ENCODE measurements around the gene ARID4B. TPM values are rescaled to one million over a fixed set of nuclear protein-coding genes. Genes with fewer than 3 reads are reported as not detected.
"Not testable (repeated sequence)": the region's sequence is repeated elsewhere in the genome, so short reads cannot be mapped to it uniquely, and the experiment has no call there.

The ARID4B gene
- total RNA-seq, 1 experiment from 2014 or later, result 34.6 TPM

GRCh38 chr1:235214962-235215361 lies 113.0 kb downstream of the ARID4B start:
- H3K36me3 ChIP-seq, result peaks cover 22% of the 10 kb centered on the region
- not testable (repeated sequence) for DNase-seq; H3K27me3 ChIP-seq; H3K27ac ChIP-seq; H3K4me1 ChIP-seq; H3K4me3 ChIP-seq; H3K9me3 ChIP-seq (replicated peaks)

- Histone ChIP-seq H3K27me3 (no peaks in the 10 kb centered on the region), H3K4me1 (no peaks in the 10 kb centered on the region), H3K27ac (no peak overlapping the region), H3K9me3 (replicated peaks) (no peaks in the 10 kb centered on the region), H3K4me3 (no peak overlapping the region), H3K36me3 (peaks cover 27% of the 10 kb centered on the region)
- no peak for DNase-seq
These were observed 114.2 kb downstream of the ARID4B start for GRCh38 chr1:235213752-235214151.

DNA sequence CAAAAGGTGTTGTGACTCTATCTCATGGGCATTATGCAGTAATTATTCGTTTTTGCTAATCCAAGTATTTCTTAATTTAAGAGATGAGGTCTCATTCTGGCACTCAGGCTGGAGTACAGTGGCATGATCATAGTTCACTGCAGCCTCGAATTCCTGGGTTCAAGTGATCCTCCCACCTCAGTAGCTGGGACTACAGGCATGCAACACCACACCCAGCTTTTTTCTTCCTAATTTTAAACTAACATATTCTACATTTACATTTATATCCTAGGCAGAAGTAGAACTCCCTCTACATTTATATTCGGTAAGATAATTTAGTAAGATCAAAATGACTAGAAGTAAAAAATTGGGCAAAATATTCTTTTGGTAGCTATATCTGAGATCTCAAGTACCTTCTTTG lies 116.5 kb downstream of the ARID4B start:
- H3K27ac ChIP-seq, result no peak overlapping the region
- H3K36me3 ChIP-seq, result peaks cover 36% of the 10 kb centered on the region
- H3K4me1 ChIP-seq, result 0 out of 2 replicates have a peak, but pooled peaks cover 6% of the 10 kb centered on the region
- H3K4me3 ChIP-seq, result no peak overlapping the region
- H3K9me3 ChIP-seq (replicated peaks), result no peaks in the 10 kb centered on the region
- no peaks in the 10 kb centered on the region for H3K27me3 ChIP-seq
- DNase-seq, result no peak

- H3K27ac ChIP-seq, result 0 out of 2 replicates have a peak overlapping the region, but pooled peaks have one; percentile 7
- DNase-seq, result peak; percentile 21 to 38
These were observed 120.8 kb downstream of the ARID4B start for GRCh38 chr1:235207209-235207565.

DNA sequence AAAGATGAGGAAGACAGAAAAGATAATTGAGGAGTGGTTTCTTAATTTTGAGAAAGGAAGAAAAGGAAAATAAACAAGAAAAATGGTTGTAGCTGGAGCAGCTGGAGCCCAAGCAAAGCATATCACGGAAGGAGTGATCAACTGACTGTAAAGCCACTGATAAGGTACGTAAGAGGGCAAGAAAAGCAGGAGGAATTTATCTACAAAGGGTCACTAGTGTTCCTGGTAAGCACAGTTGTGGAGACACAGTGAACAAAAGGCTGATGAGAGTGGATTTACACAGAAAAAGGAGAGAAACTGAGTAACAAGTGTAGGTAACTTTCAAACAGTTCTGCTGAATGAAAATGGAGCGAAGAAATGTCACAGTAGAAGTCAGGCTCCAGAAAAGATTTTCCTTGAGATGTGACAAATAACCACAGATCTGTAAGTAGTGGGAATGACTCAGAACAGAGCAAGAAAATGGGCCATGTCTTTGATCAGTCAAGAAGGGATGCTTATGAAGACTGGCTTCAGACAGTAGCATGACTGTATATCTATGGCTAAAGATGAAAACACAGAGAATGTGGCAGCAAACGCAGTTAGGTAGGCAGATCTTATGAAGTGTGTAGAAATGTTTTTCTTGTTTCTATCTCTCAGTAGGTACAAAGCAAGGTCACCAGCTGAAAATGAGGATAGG lies 121.3 kb downstream of the ARID4B start:
- Histone ChIP-seq H3K4me3 (no peak overlapping the region), H3K36me3 (peaks cover 35% of the 10 kb centered on the region), H3K27me3 (no peaks in the 10 kb centered on the region), H3K9me3 (replicated peaks) (no peaks in the 10 kb centered on the region), H3K27ac (0 out of 2 replicates have a peak overlapping the region, but pooled peaks have one; percentile 7), H3K4me1 (0 out of 2 replicates have a peak, but pooled peaks cover 6% of the 10 kb centered on the region)
- no peak for DNase-seq

More at GRCh38 chr1:235207209-235207565, 120.8 kb downstream of the ARID4B start:
- Histone ChIP-seq H3K9me3 (replicated peaks) (no peaks in the 10 kb centered on the region), H3K4me1 (0 out of 2 replicates have a peak, but pooled peaks cover 6% of the 10 kb centered on the region), H3K4me3 (no peak overlapping the region), H3K27me3 (no peaks in the 10 kb centered on the region), H3K36me3 (peaks cover 30% of the 10 kb centered on the region)

DNA sequence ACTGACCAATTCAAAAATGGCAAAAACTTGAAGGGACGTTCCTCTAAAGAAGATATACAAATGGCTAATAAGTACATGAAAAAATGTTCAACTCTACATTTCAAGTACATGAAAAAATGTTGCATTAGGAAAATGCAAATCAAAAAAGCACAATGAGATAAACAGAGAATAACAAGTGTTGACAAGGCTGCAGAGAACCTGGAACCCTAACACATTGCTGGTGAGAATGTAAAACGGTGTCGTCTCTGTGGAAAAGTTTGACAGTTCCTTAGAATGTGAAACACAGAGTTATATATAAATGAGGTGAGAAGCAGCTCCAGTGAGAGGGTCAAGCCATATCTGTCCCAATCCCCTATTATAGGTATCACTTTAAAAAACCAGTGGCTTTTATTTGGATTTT lies 122.3 kb downstream of the ARID4B start:
- Histone ChIP-seq H3K9me3 (replicated peaks) (no peaks in the 10 kb centered on the region), H3K27ac (no peak overlapping the region), H3K27me3 (no peaks in the 10 kb centered on the region), H3K4me3 (no peak overlapping the region), H3K4me1 (0 out of 2 replicates have a peak, but pooled peaks cover 6% of the 10 kb centered on the region), H3K36me3 (peaks cover 41% of the 10 kb centered on the region)
- DNase-seq, result no peak

DNA sequence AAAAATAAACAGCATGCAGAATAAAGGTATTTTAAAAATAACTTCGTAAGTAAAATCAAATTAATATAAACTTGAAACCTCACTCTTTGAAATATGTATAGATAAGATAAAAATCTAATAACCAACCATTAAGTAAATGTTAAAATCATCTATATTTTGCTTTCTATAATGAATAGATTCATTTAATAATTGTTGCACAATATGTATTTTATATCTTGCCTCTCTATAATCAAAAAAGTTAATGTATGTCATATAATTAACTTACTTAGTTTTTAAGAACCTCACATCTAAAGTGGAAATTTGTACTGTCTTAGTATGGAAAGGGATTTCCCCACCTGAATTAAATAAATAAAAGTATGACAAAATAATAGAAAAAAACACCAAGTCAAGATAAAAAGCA lies 124.6 kb downstream of the ARID4B start:
- Histone ChIP-seq H3K27ac (no peak overlapping the region), H3K4me1 (0 out of 2 replicates have a peak, but pooled peaks cover 6% of the 10 kb centered on the region)
- DNase-seq, result no peak

DNA sequence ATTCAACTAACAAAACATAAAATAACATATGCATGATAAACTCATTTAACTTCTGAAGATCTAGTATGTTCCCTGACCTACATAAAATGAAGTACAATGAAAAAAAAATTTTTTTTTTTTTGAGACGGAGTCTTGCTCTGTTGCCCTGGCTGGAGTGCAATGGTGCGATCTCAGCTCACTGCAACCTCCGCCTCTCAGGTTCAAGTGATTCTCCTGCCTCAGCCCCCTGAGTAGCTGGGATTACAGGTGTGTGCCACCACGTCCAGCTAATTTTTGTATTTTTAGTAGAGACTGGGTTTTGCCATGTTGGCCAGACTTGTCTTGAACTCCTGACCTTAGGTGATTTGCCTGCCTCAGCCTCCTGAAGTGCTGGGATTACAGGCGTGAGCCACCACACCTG lies 125.5 kb downstream of the ARID4B start:
- not testable (repeated sequence) for H3K27me3 ChIP-seq; H3K4me1 ChIP-seq; H3K9me3 ChIP-seq (replicated peaks); H3K27ac ChIP-seq; DNase-seq; H3K4me3 ChIP-seq
- peaks cover 30% of the 10 kb centered on the region for H3K36me3 ChIP-seq

More for the DNA sequence above, 124.6 kb downstream of the ARID4B start:
- peaks cover 31% of the 10 kb centered on the region for H3K36me3 ChIP-seq
- no peak overlapping the region for H3K4me3 ChIP-seq
- H3K9me3 ChIP-seq (replicated peaks), result no peaks in the 10 kb centered on the region
- H3K27me3 ChIP-seq, result no peaks in the 10 kb centered on the region

DNA sequence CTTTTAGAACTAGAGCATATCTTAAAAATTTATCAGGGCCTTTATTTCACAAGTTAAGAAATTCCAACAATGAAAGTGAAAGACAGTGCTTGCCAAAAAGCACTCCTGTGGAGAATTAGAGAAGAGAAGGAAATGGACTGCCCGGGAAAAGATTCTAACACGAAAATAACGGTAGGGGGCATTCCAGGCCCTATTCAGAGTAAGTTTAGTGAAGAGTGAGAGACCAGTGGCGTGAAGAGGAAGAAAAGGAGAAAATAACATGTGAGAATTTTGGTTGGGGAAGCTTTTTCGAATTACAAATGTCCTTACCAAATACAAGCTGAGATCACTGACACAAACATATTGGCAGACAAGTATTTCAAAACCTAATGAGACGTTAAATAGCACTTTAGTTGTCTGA lies 128.5 kb downstream of the ARID4B start:
- H3K4me1 ChIP-seq, result no peaks in the 10 kb centered on the region
- H3K9me3 ChIP-seq (replicated peaks), result no peaks in the 10 kb centered on the region
- H3K4me3 ChIP-seq, result no peak overlapping the region
- H3K27me3 ChIP-seq, result no peaks in the 10 kb centered on the region
- no peak for DNase-seq
- peaks cover 37% of the 10 kb centered on the region for H3K36me3 ChIP-seq
- no peak overlapping the region for H3K27ac ChIP-seq

- Histone ChIP-seq H3K36me3 (peaks cover 36% of the 10 kb centered on the region), H3K4me3 (no peak overlapping the region), H3K4me1 (peaks cover 2% of the 10 kb centered on the region), H3K9me3 (replicated peaks) (no peaks in the 10 kb centered on the region), H3K27ac (no peak overlapping the region), H3K27me3 (no peaks in the 10 kb centered on the region)
- DNase-seq, result no peak
These were observed 137.5 kb downstream of the ARID4B start for GRCh38 chr1:235190431-235190830.

DNA sequence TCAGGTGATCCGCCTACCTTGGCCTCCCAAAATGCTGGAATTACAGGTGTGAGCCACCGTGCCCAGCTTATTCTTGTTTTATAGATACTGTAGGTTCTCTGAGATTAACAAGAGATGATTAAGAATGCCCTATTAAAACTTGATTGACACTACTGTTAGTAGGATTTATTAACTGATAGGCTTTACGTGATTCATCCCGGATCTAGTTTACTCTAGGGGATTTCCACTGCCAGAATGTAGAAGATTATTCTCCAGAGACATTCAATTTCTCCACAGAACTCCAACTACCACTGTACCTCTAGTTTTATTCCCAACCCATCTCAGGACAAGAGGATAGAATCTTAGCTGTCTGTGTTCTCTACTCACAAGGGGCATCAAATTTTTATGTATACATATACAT lies 140.7 kb downstream of the ARID4B start:
- DNase-seq, result no peak
- Histone ChIP-seq H3K27ac (no peak overlapping the region), H3K27me3 (no peaks in the 10 kb centered on the region), H3K9me3 (replicated peaks) (0 out of 2 replicates have a peak, but pooled peaks cover 2% of the 10 kb centered on the region), H3K4me1 (peaks cover 17% of the 10 kb centered on the region), H3K4me3 (no peak overlapping the region), H3K36me3 (peaks cover 24% of the 10 kb centered on the region)

DNA sequence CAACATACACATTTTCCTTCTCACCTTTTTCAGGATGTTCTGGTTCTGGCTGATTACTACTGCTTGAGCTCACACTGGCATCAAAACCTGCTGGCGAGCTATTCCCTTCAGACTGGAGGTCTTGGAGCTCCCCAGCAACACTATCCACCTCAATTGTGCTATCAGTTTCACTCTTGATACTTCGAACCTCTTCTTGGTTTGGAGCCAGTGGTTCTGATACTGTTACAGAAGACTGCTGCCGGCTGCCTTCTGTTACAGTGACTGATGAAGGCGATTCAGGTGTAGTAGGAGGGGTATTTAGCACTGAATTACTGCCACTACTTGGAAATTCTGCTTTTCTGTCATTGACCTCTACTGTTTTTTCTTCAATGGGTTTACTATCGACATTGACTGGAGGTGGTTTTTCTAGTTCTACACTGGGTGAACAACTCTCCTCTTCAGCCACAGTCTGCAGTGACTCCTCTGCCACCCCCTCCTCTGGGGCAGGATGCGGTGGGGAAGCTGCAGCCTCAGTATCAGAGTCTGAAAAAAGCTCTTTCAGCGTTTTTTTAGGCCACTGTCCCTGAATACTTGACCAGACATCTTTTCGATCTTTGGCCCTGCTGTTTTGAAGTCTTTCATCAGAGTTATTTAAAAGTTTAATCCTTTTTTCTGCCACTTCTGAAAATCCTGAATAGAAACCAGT lies 146.3 kb downstream of the ARID4B start:
- peaks cover 36% of the 10 kb centered on the region for H3K36me3 ChIP-seq
- no peak overlapping the region for H3K4me3 ChIP-seq
- H3K4me1 ChIP-seq, result peaks cover 52% of the 10 kb centered on the region
- H3K9me3 ChIP-seq (replicated peaks), result 0 out of 2 replicates have a peak, but pooled peaks cover 2% of the 10 kb centered on the region
- peak overlapping the region; percentile 98 for H3K27ac ChIP-seq
- H3K27me3 ChIP-seq, result no peaks in the 10 kb centered on the region
- DNase-seq, result peak in 1 of 2 experiments; percentile 50

- peaks cover 52% of the 10 kb centered on the region for H3K4me1 ChIP-seq
- H3K36me3 ChIP-seq, result peaks cover 36% of the 10 kb centered on the region
- H3K9me3 ChIP-seq (replicated peaks), result 0 out of 2 replicates have a peak, but pooled peaks cover 2% of the 10 kb centered on the region
- H3K27ac ChIP-seq, result peak overlapping the region; percentile 98
- no peak overlapping the region for H3K4me3 ChIP-seq
- no peaks in the 10 kb centered on the region for H3K27me3 ChIP-seq
- DNase-seq, result peak; percentile 80 to 95
These were observed 147.0 kb downstream of the ARID4B start for GRCh38 chr1:235180916-235181460.

- Histone ChIP-seq H3K9me3 (replicated peaks) (no peaks in the 10 kb centered on the region), H3K27ac (no peak overlapping the region), H3K36me3 (peaks cover 60% of the 10 kb centered on the region), H3K4me1 (peaks cover 26% of the 10 kb centered on the region), H3K27me3 (no peaks in the 10 kb centered on the region), H3K4me3 (no peak overlapping the region)
- DNase-seq, result no peak
These were observed 151.5 kb downstream of the ARID4B start for GRCh38 chr1:235176486-235176885.

DNA sequence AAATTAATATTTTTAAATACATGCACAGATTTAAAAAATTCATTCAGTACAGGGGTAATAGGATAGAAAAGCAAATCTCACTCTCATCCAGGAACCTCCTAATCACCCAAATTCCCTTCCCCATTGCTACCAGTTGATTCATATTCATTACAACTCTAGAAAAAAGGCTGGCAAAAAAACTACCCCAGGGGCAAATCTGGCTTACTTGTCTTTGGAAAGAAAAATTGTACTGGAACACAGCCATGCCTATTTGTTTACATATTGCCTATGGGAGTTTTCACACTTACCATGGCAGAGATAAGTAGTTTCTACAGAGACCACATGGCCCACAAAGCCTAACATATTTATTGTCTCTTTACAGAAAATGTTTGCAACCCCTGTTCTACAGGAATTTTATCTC lies 158.0 kb downstream of the ARID4B start:
- no peak for DNase-seq
- Histone ChIP-seq H3K27me3 (no peaks in the 10 kb centered on the region), H3K36me3 (peaks cover 61% of the 10 kb centered on the region), H3K27ac (no peak overlapping the region), H3K9me3 (replicated peaks) (no peaks in the 10 kb centered on the region), H3K4me1 (no peaks in the 10 kb centered on the region), H3K4me3 (no peak overlapping the region)
